Jurkat, Clone E6-1 (cell line): ENCODE results near the gene NIBAN1. TPM values are rescaled to one million over a fixed set of nuclear protein-coding genes. Genes with fewer than 3 reads are reported as not detected.
"Not testable (repeated sequence)": the region's sequence is repeated elsewhere in the genome, so short reads cannot be mapped to it uniquely, and the experiment has no call there.

ENCODE experiments used
- DNase-seq: peaks from one replicate; pipeline ENCODE4 v3.0.0-alpha.2; 2011; ENCODE audit warnings: low read depth, low spot score
- H3K4me3 ChIP-seq: 2 replicates; pipeline ENCODE4 v1.5.1; 2011; ENCODE audit warnings: mild to moderate bottlenecking, low read length, control low read depth, moderate library complexity
- polyA plus RNA-seq: library from polyadenylated mRNA; unstranded; fragments of >200 nt; gene quantifications from one replicate; pipeline ENCODE4 v1.2.1, GENCODE V29; 2012; ENCODE audit warnings: missing spikeins; ENCODE audit not compliant: insufficient read length, insufficient read depth

The NIBAN1 gene
- polyA plus RNA-seq: 7.2 TPM

- peak within 1 kb of the TSS; percentile 8; the same call in 1 of the 2 replicates for H3K4me3 ChIP-seq
- no peak for DNase-seq
Measured at GRCh38 chr1:184974056-184974836, at the start of gene NIBAN1. Gene NIBAN1 (minus strand): TSS chr1:184974508. CDS start chr1:184974356, 152 bp downstream.

- DNase-seq: no peak
Measured at GRCh38 chr1:185017966-185018365, 43.7 kb upstream of the NIBAN1 start.

DNA sequence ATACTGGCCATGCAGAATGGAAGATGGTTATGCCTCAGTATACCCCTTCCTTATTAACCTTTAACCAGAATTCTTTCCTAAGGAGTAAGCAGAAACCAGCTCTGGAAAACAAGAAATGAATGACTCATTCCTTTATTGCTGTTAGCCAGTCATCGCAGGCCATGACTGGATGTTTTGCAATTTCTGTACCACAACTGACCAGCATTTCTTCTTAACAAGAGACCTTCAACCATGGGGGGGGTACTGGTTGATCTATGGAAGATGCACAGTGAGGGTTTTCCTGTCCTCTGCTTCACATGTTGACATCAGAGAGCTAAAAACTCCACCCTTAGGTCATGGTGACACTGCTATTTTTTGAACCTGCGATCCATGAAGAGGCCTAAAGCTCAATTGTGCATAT is 43.0 kb upstream of the NIBAN1 start:
- no peak for DNase-seq
- H3K4me3 ChIP-seq: no peak overlapping the region

More at GRCh38 chr1:185017966-185018365, 43.7 kb upstream of the NIBAN1 start:
- no peak overlapping the region for H3K4me3 ChIP-seq

DNA sequence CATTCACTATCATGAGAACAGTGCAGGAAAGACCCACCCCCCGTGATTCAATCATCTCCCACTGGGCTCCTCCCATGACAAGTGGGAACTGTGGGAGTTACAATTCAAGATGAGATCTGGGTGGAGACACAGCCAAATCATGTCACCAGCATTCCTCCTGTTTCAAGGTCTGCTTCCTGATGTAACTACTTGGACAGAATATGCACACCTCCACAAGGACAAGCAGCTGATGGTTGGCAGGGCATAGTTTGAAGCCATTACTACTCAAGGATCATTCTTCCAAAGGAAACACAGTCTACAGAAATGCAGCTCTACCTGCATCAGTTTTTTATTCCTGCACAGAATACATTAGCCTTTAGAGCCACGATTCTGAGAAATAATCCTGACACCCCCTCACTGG is 42.6 kb upstream of the NIBAN1 start:
- DNase-seq: no peak
- H3K4me3 ChIP-seq: no peak overlapping the region

DNA sequence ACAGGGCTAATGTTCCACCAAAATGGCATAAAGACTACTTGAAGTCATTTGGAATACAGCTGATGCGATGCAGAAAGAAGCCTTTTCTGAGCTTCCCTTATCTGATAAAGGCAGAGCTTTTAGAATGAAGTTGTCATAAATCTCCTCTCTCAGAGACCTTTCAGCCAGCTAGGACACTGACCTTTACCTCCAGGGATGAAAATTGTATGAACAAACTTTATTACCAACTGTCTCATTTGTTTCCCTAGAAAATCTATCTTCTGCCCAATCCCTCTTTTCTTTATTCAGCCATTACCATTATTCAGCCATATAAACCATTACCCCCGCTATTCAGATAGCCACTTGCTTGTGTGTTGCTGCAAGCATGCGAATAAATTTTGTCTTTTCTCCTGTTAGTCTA is 41.3 kb upstream of the NIBAN1 start:
- DNase-seq: no peak
- H3K4me3 ChIP-seq: no peak overlapping the region

GRCh38 chr1:185014941-185015340 is 40.6 kb upstream of the NIBAN1 start:
- no peak for DNase-seq
- no peak overlapping the region for H3K4me3 ChIP-seq

GRCh38 chr1:185010361-185010760 is 36.1 kb upstream of the NIBAN1 start:
- H3K4me3 ChIP-seq: no peak overlapping the region
- no peak for DNase-seq

DNA sequence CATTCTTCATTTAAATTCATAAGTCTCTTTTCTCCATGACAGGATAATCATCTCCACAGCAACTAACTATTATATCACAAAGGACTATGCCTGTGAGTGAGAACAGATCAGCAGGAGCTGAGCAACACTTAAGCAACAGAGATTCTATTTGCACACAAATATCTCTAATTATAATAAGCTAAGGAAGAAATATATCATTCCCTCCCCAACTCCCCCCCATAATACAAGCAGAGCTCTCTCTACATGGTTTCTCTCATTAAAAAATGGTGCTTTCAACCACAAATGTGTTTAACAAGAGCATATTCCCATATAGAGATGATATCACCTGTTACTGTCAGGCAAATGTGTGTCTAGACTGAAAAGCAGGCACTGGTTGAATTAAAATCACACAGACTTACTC is 34.5 kb upstream of the NIBAN1 start:
- H3K4me3 ChIP-seq: no peak overlapping the region
- no peak for DNase-seq

DNA sequence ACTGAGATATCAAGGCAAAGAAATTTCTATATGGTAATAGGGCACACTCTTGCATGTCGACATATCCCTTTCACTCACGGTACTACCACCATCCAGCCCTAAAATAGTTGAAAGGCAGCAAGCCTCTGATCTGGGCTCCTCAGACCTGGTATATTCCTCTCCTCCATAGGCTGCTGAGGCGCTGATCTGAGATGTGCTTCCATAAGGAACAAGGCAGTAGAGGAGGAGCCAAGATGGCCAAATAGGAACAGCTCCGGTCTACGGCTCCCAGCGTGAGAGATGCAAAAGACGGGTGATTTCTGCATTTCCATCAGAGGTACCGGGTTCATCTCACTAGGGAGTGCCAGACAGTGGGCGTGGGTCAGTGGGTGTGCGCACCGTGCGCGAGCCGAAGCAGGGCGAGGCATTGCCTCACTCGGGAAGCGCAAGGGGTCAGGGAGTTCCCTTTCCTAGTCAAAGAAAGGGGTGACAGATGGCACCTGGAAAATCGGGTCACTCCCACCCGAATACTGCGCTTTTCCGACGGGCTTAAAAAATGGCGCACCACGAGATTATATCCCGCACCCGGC is 27.1 kb upstream of the NIBAN1 start:
- not testable (repeated sequence) for H3K4me3 ChIP-seq, DNase-seq

GRCh38 chr1:184999974-185000373 is 25.7 kb upstream of the NIBAN1 start:
- H3K4me3 ChIP-seq, DNase-seq: not testable (repeated sequence)

GRCh38 chr1:184994301-184994700 is 20.0 kb upstream of the NIBAN1 start:
- no peak overlapping the region for H3K4me3 ChIP-seq
- no peak for DNase-seq

DNA sequence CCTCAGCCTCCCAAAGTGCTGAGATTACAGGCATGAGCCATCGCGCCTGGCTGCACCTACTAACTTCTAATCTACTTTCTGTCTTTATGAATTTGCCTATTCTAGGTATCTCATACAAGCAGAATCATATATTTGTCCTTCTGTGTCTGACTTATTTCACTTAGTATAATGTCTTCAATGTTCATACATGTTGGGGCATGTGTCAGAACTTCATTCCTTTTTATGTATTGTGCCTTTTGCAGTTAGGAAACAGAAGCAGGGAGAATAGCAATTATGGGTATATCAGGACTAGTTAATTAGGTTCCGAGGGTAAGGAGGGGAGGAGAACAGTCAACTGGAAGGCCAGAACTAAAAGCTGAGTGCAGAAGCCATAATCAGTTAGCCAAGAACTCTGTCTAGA is 18.0 kb upstream of the NIBAN1 start:
- H3K4me3 ChIP-seq: no peak overlapping the region
- no peak for DNase-seq

- no peak for DNase-seq
- no peak overlapping the region for H3K4me3 ChIP-seq
Measured at GRCh38 chr1:184990204-184990603, 15.9 kb upstream of the NIBAN1 start.

DNA sequence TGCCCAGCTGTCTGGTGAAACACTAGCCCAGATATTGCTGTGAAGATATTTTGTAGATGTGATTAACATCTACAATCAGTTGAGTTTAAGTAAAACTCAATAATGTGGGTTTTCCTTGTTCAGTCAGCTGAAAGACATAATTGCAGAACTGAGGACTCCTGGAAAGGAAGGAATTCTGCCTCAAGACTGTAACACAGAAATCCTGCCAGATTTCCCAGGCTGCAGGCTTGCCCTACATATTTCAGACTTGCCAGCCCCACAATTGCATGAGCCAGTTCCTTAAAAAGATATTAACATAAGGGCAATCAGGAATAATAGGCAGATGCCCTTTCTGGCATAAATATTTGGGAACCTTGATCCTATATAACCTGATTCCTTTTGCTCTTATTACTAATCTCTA is 14.2 kb upstream of the NIBAN1 start:
- no peak overlapping the region for H3K4me3 ChIP-seq
- DNase-seq: no peak

DNA sequence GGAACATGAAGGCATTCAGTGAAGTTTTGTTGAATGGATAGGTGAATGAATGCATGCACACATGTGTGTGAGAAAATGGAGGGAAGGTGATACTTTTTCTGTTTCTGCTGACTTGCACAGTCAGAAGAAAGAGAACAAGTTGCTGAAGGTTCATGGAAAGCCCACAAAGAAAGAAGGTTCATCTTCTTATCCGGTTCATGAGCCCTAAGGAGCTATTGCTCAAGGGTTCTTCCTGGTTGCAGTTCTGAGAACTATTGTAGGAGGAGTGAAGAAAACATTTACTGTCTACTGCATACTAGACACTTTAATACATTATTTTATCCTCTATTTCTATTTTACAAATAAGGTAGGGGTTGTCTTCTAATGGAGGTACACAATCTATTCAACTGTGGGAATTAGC is 13.4 kb upstream of the NIBAN1 start:
- DNase-seq: no peak
- H3K4me3 ChIP-seq: no peak overlapping the region

DNA sequence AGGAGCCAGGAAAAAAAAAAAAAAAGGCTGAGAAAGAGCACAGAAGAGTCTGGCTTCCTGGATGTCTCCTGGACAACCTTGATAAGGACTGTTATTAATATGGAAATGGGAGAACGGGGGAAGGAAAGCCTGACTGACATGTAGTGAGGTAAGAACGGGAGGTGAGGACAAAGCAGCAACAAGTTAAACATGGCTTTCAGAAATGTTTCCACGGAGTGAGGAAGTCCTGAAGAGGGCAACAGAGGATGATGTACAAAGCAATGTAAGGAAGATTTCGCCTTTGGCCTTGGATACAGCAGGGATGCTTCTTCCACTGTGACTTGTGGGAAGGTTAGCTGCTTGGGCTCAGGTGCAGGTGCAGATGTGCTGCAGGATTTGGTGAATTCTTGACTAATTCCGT is 11.9 kb upstream of the NIBAN1 start:
- no peak for DNase-seq
- H3K4me3 ChIP-seq: no peak overlapping the region

GRCh38 chr1:184982002-184982954 is 8.0 kb upstream of the NIBAN1 start:
- H3K4me3 ChIP-seq: no peak overlapping the region
- peak; percentile 33 for DNase-seq

- DNase-seq: no peak
- no peak overlapping the region for H3K4me3 ChIP-seq
Measured at GRCh38 chr1:184980726-184981125, 6.4 kb upstream of the NIBAN1 start.

- no peak for DNase-seq
- H3K4me3 ChIP-seq: no peak overlapping the region
Measured at GRCh38 chr1:184975208-184975870, 1.0 kb upstream of the NIBAN1 start.
